GM12892 (cell line): ENCODE measurements around the gene SNORC.
A peak's percentile ranks its signal among the peaks of the same experiment; 100 is the strongest.
"Not testable (repeated sequence)": the region's sequence is repeated elsewhere in the genome, so short reads cannot be mapped to it uniquely, and the experiment has no call there.

Experiments
- DNase-seq: peaks from one replicate; pipeline ENCODE4 v3.0.0; 2011; ENCODE audit not compliant: insufficient read length
- FAIRE-seq: peaks from 2 replicates; lab custom pipeline; 2011; peaks lifted over from hg19 to GRCh38; lab: Jason Lieb, UNC
- POLR2A ChIP-seq: IDR thresholded peaks from 2 replicates; pipeline ENCODE4 v1.6.1; 2011; ENCODE audit warnings: low read depth, low read length, control low read depth
- POLR2AphosphoS5 ChIP-seq: IDR thresholded peaks from 2 replicates; pipeline ENCODE4 v1.6.1; 2011; ENCODE audit warnings: low read depth, low read length, control low read depth
- TAF1 ChIP-seq: IDR thresholded peaks from 2 replicates; pipeline ENCODE4 v1.6.1; 2011; ENCODE audit warnings: low read depth, mild to moderate bottlenecking, control low read depth, low read length, borderline replicate concordance

The SNORC gene

GRCh38 chr2:232894746-232895145 is 24.7 kb downstream of the SNORC start:
- TF ChIP-seq POLR2AphosphoS5 (no peak), POLR2A (no peak), TAF1 (no peak)
- FAIRE-seq (no peak), DNase-seq (peak; percentile 11)

- TF ChIP-seq POLR2AphosphoS5 (no peak), POLR2A (no peak), TAF1 (no peak)
- FAIRE-seq (no peak), DNase-seq (no peak)
Observed at GRCh38 chr2:232896111-232896510, 26.0 kb downstream of the SNORC start.

- no peak for FAIRE-seq
- DNase-seq, result no peak
- TF ChIP-seq POLR2A (no peak), TAF1 (no peak), POLR2AphosphoS5 (no peak)
Observed at GRCh38 chr2:232896720-232897597, 26.9 kb downstream of the SNORC start.

- FAIRE-seq (no peak), DNase-seq (no peak)
Observed at GRCh38 chr2:232897598-232898408, 27.7 kb downstream of the SNORC start.

GRCh38 chr2:232898592-232899543 is 28.8 kb downstream of the SNORC start:
- no peak for DNase-seq
- no peak for TF ChIP-seq TAF1
- no peak for TF ChIP-seq POLR2A

More at GRCh38 chr2:232897598-232898408, 27.7 kb downstream of the SNORC start:
- TF ChIP-seq POLR2AphosphoS5 (no peak), POLR2A (no peak), TAF1 (no peak)

GRCh38 chr2:232900811-232901735 is 31.0 kb downstream of the SNORC start:
- no peak for DNase-seq
- TF ChIP-seq POLR2A (no peak), POLR2AphosphoS5 (no peak), TAF1 (no peak)
- FAIRE-seq, result no peak

More at GRCh38 chr2:232898592-232899543, 28.8 kb downstream of the SNORC start:
- FAIRE-seq, result no peak

- no peak for FAIRE-seq
- no peak for DNase-seq
- TF ChIP-seq TAF1 (no peak), POLR2AphosphoS5 (no peak), POLR2A (no peak)
Observed at GRCh38 chr2:232901736-232902578, 31.9 kb downstream of the SNORC start.

- DNase-seq, result no peak
- FAIRE-seq, result no peak
- TF ChIP-seq TAF1 (no peak), POLR2AphosphoS5 (no peak), POLR2A (no peak)
Observed at GRCh38 chr2:232903989-232904388, 33.9 kb downstream of the SNORC start.

- not testable (repeated sequence) for DNase-seq, FAIRE-seq
Observed at GRCh38 chr2:232906867-232907717, 37.0 kb downstream of the SNORC start.

GRCh38 chr2:232907718-232908085 is 37.6 kb downstream of the SNORC start:
- not testable (repeated sequence) for FAIRE-seq, DNase-seq
